ENCODE data around the gene SEPTIN12. TPM values are rescaled to one million over a fixed set of nuclear protein-coding genes. Genes with fewer than 3 reads are reported as not detected.

The SEPTIN12 gene
- total and polyA plus RNA-seq, 10 of the 15 experiments (the other 5 are each of a cell fraction or from before 2014, with no cell fraction given), result not detected

DNA sequence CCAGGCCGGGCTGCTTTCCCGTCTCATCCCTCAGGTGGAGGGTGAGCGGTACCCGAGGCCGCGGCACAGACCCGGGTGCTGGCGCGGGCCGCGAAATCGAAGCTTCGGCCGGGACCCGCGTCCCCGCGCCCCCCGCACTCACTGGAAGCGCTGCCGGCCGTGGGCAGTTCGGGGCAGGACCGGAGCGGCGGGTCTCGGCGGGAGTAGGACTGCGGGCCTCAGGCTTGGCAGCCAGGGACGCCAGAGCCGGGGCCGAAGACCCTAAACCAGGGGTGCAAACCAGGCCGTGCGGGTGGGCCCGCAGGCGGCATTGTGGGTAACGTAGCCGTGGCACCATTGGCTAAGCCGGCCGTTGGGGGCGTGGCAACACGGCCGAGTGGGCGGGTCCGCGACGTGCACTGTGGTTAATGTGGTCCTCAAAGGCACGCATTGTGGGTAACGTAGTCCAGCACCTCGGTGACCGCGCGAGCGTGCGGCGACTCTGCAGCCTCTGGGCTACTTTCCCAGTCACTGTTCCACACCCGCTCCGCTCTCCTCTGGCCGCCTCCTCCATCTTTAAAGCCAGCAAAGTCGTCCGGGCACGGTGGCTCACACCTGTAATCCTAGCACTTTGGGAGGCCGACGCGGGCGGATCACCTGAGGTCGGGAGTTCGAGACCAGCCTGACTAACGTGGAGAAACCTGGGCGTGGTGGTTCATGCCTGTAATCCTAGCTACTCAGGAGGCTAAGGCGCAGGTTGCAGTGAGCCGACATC is 21.1 kb downstream of the SEPTIN12 start, which contains the start of gene ZNF500 (continued):
- TF ChIP-seq E2F8 (IDR thresholded peaks at IDR 0.05; ENCODE audit: low read depth, partially characterized antibody) (no peak), IRF4 (IDR thresholded peaks at IDR 0.05; ENCODE audit: low read depth, low read length) (no peak), NFIC (IDR thresholded peaks at IDR 0.05; ENCODE audit: low read depth, low read length) (no peak), NFXL1 (IDR thresholded peaks at IDR 0.05; ENCODE audit: borderline replicate concordance) (no peak), HDAC6 (IDR thresholded peaks at IDR 0.05; ENCODE audit: unreplicated experiment) (no peak), SREBF2 (IDR thresholded peaks at IDR 0.05; ENCODE audit: low read length) (no peak), BMI1 (IDR thresholded peaks at IDR 0.05; ENCODE audit: borderline replicate concordance) (no peak), IKZF1 (conservative IDR thresholded peaks at IDR 0.05) (peak; percentile 97), PAX8 (IDR thresholded peaks at IDR 0.05) (no peak), IRF5 (IDR thresholded peaks at IDR 0.05; ENCODE audit: borderline replicate concordance) (no peak), FOXM1 (IDR thresholded peaks at IDR 0.05; ENCODE audit: low read depth, low read length) (no peak), KLF5 (IDR thresholded peaks at IDR 0.05; ENCODE audit: partially characterized antibody) (peak; percentile 51), RAD51 (IDR thresholded peaks at IDR 0.05) (no peak), MYC (IDR thresholded peaks at IDR 0.05; ENCODE audit: insufficient read depth, insufficient read length, insufficient replicate concordance, low read length, severe bottlenecking) (no peak), POU2F2 (IDR thresholded peaks at IDR 0.05; ENCODE audit: borderline replicate concordance, low read depth, low read length) (peak; percentile 36; the same call in 1 of the 3 replicates)
- TF ChIP-seq, protein P1, sequence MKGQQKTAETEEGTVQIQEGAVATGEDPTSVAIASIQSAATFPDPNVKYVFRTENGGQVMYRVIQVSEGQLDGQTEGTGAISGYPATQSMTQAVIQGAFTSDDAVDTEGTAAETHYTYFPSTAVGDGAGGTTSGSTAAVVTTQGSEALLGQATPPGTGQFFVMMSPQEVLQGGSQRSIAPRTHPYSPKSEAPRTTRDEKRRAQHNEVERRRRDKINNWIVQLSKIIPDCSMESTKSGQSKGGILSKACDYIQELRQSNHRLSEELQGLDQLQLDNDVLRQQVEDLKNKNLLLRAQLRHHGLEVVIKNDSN (IDR thresholded peaks at IDR 0.05; ENCODE audit: borderline replicate concordance, extremely low read length, insufficient read depth, low read depth, low read length), result no peak
- TF ChIP-seq, protein P2, sequence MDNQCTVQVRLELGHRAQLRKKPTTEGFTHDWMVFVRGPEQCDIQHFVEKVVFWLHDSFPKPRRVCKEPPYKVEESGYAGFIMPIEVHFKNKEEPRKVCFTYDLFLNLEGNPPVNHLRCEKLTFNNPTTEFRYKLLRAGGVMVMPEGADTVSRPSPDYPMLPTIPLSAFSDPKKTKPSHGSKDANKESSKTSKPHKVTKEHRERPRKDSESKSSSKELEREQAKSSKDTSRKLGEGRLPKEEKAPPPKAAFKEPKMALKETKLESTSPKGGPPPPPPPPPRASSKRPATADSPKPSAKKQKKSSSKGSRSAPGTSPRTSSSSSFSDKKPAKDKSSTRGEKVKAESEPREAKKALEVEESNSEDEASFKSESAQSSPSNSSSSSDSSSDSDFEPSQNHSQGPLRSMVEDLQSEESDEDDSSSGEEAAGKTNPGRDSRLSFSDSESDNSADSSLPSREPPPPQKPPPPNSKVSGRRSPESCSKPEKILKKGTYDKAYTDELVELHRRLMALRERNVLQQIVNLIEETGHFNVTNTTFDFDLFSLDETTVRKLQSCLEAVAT (IDR thresholded peaks at IDR 0.05), result peak; percentile 92
- TF ChIP-seq, protein P3, sequence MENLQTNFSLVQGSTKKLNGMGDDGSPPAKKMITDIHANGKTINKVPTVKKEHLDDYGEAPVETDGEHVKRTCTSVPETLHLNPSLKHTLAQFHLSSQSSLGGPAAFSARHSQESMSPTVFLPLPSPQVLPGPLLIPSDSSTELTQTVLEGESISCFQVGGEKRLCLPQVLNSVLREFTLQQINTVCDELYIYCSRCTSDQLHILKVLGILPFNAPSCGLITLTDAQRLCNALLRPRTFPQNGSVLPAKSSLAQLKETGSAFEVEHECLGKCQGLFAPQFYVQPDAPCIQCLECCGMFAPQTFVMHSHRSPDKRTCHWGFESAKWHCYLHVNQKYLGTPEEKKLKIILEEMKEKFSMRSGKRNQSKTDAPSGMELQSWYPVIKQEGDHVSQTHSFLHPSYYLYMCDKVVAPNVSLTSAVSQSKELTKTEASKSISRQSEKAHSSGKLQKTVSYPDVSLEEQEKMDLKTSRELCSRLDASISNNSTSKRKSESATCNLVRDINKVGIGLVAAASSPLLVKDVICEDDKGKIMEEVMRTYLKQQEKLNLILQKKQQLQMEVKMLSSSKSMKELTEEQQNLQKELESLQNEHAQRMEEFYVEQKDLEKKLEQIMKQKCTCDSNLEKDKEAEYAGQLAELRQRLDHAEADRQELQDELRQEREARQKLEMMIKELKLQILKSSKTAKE (IDR thresholded peaks at IDR 0.05; ENCODE audit: low read depth, poor library complexity, severe bottlenecking), result no peak
- TF ChIP-seq, protein P4, sequence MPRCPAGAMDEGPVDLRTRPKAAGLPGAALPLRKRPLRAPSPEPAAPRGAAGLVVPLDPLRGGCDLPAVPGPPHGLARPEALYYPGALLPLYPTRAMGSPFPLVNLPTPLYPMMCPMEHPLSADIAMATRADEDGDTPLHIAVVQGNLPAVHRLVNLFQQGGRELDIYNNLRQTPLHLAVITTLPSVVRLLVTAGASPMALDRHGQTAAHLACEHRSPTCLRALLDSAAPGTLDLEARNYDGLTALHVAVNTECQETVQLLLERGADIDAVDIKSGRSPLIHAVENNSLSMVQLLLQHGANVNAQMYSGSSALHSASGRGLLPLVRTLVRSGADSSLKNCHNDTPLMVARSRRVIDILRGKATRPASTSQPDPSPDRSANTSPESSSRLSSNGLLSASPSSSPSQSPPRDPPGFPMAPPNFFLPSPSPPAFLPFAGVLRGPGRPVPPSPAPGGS (IDR thresholded peaks at IDR 0.05; ENCODE audit: borderline replicate concordance, insufficient read depth, low read depth, low read length, poor library complexity, severe bottlenecking), result no peak
